ENCODE measurements around the gene RNU6-1.

RNU6-1 gene

DNA sequence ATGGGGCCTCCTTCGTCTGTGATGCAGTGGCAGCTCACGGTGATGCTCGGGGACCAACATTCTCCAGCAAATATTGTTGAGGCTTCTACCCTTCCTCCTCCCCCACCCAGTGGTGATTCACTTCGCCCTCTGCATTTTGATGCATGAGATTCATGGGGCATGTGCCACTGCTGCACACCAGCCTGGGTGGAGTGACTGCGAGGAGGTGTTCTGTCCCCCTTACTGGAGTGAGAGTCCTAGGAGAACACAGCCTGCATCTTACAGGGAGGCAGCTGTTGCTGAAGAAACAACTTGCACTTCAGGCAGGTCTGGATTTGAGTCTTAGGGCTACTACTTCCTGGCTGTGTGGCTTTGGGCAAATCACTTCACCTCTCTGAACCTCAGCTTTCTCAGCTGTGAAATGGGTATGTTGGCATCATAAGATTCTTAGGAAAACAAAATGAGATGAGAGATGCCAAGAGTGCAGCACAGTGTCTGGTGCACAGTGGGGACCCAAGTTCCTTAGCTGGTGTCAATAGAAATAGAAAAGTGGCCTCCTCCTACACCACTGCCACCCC lies 24.7 kb downstream of the RNU6-1 start:
- Histone ChIP-seq H3K4me1 (peaks cover 26% of the 10 kb centered on the region), H4K20me1 (peaks cover 9% of the 10 kb centered on the region; the same call in 1 of the 2 replicates), H3K36me3 (peaks cover 11% of the 10 kb centered on the region), H3K27me3 (peaks cover 23% of the 10 kb centered on the region), H3K9ac (no peak overlapping the region), H3K4me2 (no peak overlapping the region), H3K27ac (no peak overlapping the region), H3K9me3 (peaks cover 10% of the 10 kb centered on the region), H3K4me3 (no peak overlapping the region)
- no peak for TF ChIP-seq Cebpa-rat (IDR thresholded peaks at IDR 0.05)

DNA sequence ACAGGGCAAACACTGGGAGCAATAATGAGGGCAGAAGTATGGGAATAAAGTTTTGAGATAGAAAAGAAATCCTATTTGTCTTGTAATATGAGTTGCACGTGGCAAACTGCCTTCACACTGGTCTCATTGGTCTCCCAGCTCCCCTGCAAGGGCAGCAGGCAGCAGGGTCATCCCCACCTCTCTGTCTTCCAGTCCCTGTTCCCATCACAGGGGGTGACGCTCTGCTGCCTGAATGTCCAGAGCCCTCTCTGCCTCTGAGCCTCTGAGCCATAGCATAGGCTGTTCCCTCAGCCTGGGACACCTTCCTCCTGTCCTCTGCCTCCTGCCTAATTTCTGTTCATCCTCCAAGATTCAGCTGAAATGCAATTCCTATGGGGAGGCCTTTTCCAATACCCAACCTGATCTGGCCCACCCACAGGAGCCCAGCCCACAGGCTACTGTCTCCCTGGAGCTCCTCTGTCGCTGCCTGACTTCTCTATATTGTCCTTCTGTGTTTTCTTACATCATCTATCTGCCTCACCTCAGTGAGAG lies 26.7 kb downstream of the RNU6-1 start:
- Histone ChIP-seq H4K20me1 (no peaks in the 10 kb centered on the region; the same call in 1 of the 2 replicates), H3K4me1 (peaks cover 26% of the 10 kb centered on the region), H3K9ac (no peak overlapping the region), H3K36me3 (peaks cover 18% of the 10 kb centered on the region), H3K27ac (no peak overlapping the region), H3K4me2 (0 out of 2 replicates have a peak overlapping the region, but pooled peaks have one; percentile 1), H3K4me3 (no peak overlapping the region), H3K9me3 (peaks cover 10% of the 10 kb centered on the region), H3K27me3 (peaks cover 5% of the 10 kb centered on the region)
- no peak for TF ChIP-seq Cebpa-rat (IDR thresholded peaks at IDR 0.05)

DNA sequence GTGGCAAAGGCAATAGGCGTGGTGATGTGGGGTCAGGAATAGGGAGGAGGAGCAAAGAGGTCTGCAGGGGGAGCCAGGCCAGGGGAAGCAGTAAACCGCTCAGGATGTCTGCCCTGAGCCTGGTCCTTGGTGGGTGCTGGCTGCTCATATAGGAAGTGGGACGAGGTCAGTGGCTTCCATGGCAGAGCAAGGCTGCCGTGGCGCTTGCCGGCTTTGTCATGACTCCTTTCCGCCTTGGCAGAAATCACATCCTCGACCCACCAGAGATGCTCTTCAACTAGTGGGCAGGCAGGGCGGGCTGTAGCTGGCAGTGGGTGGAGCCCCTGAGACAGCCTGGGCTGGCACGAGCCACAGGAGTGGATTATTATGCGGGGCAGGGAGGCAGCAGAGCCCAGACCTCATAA lies 27.6 kb downstream of the RNU6-1 start:
- peak overlapping the region; percentile 55 for H3K4me2 ChIP-seq
- H3K27ac ChIP-seq, result no peak overlapping the region
- TF ChIP-seq Cebpa-rat (IDR thresholded peaks at IDR 0.05), result no peak
- no peaks in the 10 kb centered on the region; the same call in 1 of the 2 replicates for H3K27me3 ChIP-seq
- peaks cover 18% of the 10 kb centered on the region for H3K36me3 ChIP-seq
- no peak overlapping the region for H3K4me3 ChIP-seq
- H3K9me3 ChIP-seq, result peaks cover 10% of the 10 kb centered on the region
- no peaks in the 10 kb centered on the region for H4K20me1 ChIP-seq
- peaks cover 26% of the 10 kb centered on the region for H3K4me1 ChIP-seq
- no peak overlapping the region for H3K9ac ChIP-seq

DNA sequence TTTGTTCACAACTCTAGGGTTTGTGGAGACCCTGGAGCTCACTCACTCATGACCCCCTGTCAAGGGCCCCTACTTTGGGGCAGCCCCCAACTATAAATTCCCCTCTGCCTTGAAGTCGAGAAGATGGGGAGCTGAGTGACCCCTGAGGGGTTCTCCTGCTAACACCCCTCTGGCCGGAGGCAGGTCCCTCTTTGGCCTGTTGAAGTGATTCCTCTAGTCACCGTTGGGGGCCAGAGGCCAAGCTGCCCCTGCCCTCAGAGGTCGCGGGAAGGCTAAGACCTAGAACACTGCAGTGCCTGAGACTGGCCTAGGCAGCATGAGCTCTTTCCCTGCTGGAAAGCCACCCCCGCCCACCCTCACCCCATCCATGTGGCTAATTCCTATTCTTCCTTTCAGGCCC lies 30.0 kb downstream of the RNU6-1 start:
- Histone ChIP-seq H3K9ac (no peak overlapping the region), H3K4me2 (no peak overlapping the region), H3K27ac (no peak overlapping the region), H3K4me3 (no peak overlapping the region), H3K36me3 (peaks cover 8% of the 10 kb centered on the region; the same call in 1 of the 2 replicates), H3K27me3 (no peaks in the 10 kb centered on the region; the same call in 1 of the 2 replicates), H3K4me1 (peaks cover 50% of the 10 kb centered on the region), H3K9me3 (no peaks in the 10 kb centered on the region), H4K20me1 (no peaks in the 10 kb centered on the region)
- TF ChIP-seq Cebpa-rat (IDR thresholded peaks at IDR 0.05), result no peak

DNA sequence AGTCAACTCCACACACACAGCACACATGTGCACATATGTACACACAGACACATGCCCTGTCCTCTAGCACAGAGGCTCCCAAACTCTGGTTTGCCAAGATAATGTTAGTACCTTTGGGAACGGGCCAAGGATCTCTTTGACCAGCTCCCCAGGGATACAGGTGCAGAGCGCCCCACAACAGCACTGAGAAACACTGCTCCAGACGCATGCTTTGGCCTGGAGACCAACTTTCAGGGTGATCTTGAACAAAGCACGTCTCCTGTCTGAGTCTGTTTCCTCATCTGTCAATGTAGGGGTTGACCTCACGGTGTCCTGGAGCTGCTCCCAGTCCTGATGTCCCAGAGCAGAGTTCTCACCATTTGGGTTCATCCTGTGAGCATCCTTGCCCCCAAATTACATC lies 30.4 kb downstream of the RNU6-1 start:
- Histone ChIP-seq H3K4me2 (no peak overlapping the region), H3K9me3 (no peaks in the 10 kb centered on the region), H3K36me3 (peaks cover 7% of the 10 kb centered on the region; the same call in 1 of the 2 replicates), H4K20me1 (no peaks in the 10 kb centered on the region), H3K27me3 (no peaks in the 10 kb centered on the region; the same call in 1 of the 2 replicates), H3K27ac (no peak overlapping the region), H3K4me1 (peaks cover 54% of the 10 kb centered on the region), H3K9ac (no peak overlapping the region), H3K4me3 (no peak overlapping the region)
- no peak for TF ChIP-seq Cebpa-rat (IDR thresholded peaks at IDR 0.05)

DNA sequence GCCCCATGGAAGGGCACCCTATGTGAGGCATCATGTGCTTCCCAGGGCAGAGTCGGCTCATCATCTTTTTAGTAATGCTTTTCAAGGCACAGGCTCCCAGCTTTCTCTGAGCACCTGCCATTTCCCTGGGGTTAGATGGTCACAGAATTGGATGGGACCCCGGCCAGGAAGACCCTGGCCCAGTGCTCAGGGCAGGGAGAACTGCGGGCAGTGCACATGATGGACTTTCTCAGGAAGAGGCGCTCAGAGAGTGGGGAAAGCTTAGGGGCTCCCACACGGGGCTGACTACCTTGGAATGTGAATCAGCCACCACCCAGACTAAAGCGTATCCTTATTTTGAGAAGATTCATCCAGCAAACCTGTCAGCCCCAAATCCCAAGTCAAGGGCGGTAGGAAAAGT lies 31.0 kb downstream of the RNU6-1 start:
- Histone ChIP-seq H3K4me2 (no peak overlapping the region), H3K27me3 (no peaks in the 10 kb centered on the region; the same call in 1 of the 2 replicates), H4K20me1 (no peaks in the 10 kb centered on the region), H3K36me3 (peaks cover 7% of the 10 kb centered on the region; the same call in 1 of the 2 replicates), H3K4me3 (no peak overlapping the region), H3K27ac (no peak overlapping the region), H3K4me1 (peaks cover 61% of the 10 kb centered on the region), H3K9ac (no peak overlapping the region), H3K9me3 (no peaks in the 10 kb centered on the region)
- TF ChIP-seq Cebpa-rat (IDR thresholded peaks at IDR 0.05), result no peak

DNA sequence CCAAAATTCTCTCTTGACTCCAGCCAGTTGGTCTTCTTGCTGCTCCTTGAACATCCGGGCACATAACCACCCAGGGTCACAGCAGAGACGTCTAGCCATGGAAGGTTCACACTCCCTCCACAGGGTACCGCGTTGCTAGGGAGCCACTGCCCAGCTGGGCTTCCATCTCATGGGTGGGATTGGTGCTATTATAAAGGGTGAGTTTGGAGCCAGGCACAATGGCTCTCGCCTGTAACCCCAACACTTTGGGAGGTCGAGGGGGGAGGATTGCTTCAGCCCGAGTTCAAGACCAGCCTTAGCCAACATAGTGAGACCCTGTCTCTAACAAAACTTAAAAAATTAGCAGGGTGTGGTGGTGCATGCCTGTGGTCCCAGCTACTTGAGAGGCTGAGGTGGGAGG lies 32.0 kb downstream of the RNU6-1 start:
- no peak overlapping the region for H3K27ac ChIP-seq
- H3K9me3 ChIP-seq, result no peaks in the 10 kb centered on the region
- H3K27me3 ChIP-seq, result no peaks in the 10 kb centered on the region; the same call in 1 of the 2 replicates
- H3K36me3 ChIP-seq, result peaks cover 7% of the 10 kb centered on the region; the same call in 1 of the 2 replicates
- TF ChIP-seq Cebpa-rat (IDR thresholded peaks at IDR 0.05), result no peak
- peaks cover 68% of the 10 kb centered on the region for H3K4me1 ChIP-seq
- H4K20me1 ChIP-seq, result no peaks in the 10 kb centered on the region
- no peak overlapping the region for H3K4me2 ChIP-seq
- H3K9ac ChIP-seq, result no peak overlapping the region
- H3K4me3 ChIP-seq, result no peak overlapping the region

DNA sequence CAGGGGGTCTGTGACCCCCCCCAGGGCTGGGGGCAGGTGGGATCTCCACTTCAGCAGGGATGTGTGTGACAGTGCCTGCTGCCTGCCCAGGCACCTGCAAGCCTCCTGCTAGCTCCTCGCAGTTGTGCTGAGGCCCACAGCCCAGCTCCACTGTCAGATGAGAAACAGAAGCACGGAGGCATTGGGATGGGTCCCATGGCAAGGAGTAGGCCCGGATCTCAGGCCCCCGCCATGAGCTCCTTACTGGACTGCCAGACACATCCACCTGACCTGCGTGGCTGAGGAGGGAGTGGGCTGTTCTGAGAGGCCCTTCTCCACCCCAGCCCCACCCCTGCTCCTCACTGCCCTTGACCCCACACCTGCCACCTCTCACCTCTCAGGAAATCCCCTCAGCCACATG lies 32.7 kb downstream of the RNU6-1 start:
- Histone ChIP-seq H3K9ac (no peak overlapping the region), H3K9me3 (no peaks in the 10 kb centered on the region), H3K4me2 (no peak overlapping the region), H4K20me1 (no peaks in the 10 kb centered on the region), H3K36me3 (peaks cover 7% of the 10 kb centered on the region; the same call in 1 of the 2 replicates), H3K4me1 (peaks cover 68% of the 10 kb centered on the region), H3K27ac (peak overlapping the region; percentile 91; the same call in 1 of the 2 replicates), H3K4me3 (no peak overlapping the region), H3K27me3 (no peaks in the 10 kb centered on the region; the same call in 1 of the 2 replicates)
- TF ChIP-seq Cebpa-rat (IDR thresholded peaks at IDR 0.05), result no peak

DNA sequence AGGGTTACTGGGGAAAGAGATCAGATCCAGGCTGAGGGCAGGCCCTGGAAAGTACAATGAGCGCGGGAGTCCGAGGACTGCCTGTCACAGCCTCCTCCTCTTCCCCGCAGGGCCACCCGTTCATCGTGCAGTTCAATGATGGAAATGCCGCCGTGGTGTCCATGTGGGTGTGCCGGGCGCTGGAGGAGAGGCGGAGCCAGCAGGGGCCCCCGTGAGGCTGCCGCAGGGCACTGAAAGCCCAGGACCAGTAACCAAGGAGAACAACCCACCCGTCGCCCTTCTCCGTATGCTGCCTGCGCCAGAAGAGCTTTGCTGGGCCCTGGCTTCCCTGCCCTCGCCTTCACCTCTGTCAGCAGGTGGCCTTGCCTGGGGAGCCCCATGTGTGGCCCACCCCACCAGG lies 33.3 kb downstream of the RNU6-1 start:
- no peak for TF ChIP-seq Cebpa-rat (IDR thresholded peaks at IDR 0.05)
- H3K27me3 ChIP-seq, result no peaks in the 10 kb centered on the region; the same call in 1 of the 2 replicates
- H3K36me3 ChIP-seq, result peaks cover 7% of the 10 kb centered on the region; the same call in 1 of the 2 replicates
- H3K4me3 ChIP-seq, result no peak overlapping the region
- peak overlapping the region; percentile 72; the same call in 1 of the 2 replicates for H3K9ac ChIP-seq
- H4K20me1 ChIP-seq, result no peaks in the 10 kb centered on the region
- H3K4me1 ChIP-seq, result peaks cover 68% of the 10 kb centered on the region
- no peaks in the 10 kb centered on the region for H3K9me3 ChIP-seq
- H3K4me2 ChIP-seq, result peak overlapping the region; percentile 77
- peak overlapping the region; percentile 91 for H3K27ac ChIP-seq

All from BLaER1 (cell line).